HL-60 (cell line): ENCODE measurements around the gene EVI5.
"Not testable (repeated sequence)": the region's sequence is repeated elsewhere in the genome, so short reads cannot be mapped to it uniquely, and the experiment has no call there.

Experiments used
- GABPA ChIP-seq: IDR thresholded peaks from 2 replicates; pipeline ENCODE4 v1.6.1; 2012; ENCODE audit warnings: low read depth
- POLR2AphosphoS5 ChIP-seq: IDR thresholded peaks from 2 replicates; pipeline ENCODE4 v1.6.1; 2012; ENCODE audit warnings: low read depth
- SPI1 ChIP-seq: IDR thresholded peaks from 2 replicates; pipeline ENCODE4 v1.6.1; 2012; ENCODE audit warnings: low read depth, mild to moderate bottlenecking, borderline replicate concordance
- TF ChIP-seq, protein P1 (sequence below): IDR thresholded peaks from one replicate; pipeline ENCODE4 v1.5.1; 2011; ENCODE audit warnings: low read length, control low read depth, inconsistent platforms; ENCODE audit not compliant: insufficient read depth
- TF ChIP-seq, protein P2 (sequence below): IDR thresholded peaks from 2 replicates; pipeline ENCODE4 v1.6.1; 2012; ENCODE audit warnings: low read depth; ENCODE audit not compliant: insufficient replicate concordance

- TF ChIP-seq, protein P1, sequence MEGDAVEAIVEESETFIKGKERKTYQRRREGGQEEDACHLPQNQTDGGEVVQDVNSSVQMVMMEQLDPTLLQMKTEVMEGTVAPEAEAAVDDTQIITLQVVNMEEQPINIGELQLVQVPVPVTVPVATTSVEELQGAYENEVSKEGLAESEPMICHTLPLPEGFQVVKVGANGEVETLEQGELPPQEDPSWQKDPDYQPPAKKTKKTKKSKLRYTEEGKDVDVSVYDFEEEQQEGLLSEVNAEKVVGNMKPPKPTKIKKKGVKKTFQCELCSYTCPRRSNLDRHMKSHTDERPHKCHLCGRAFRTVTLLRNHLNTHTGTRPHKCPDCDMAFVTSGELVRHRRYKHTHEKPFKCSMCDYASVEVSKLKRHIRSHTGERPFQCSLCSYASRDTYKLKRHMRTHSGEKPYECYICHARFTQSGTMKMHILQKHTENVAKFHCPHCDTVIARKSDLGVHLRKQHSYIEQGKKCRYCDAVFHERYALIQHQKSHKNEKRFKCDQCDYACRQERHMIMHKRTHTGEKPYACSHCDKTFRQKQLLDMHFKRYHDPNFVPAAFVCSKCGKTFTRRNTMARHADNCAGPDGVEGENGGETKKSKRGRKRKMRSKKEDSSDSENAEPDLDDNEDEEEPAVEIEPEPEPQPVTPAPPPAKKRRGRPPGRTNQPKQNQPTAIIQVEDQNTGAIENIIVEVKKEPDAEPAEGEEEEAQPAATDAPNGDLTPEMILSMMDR, result not testable (repeated sequence)
- not testable (repeated sequence) for TF ChIP-seq GABPA, POLR2AphosphoS5, SPI1
- TF ChIP-seq, protein P2, sequence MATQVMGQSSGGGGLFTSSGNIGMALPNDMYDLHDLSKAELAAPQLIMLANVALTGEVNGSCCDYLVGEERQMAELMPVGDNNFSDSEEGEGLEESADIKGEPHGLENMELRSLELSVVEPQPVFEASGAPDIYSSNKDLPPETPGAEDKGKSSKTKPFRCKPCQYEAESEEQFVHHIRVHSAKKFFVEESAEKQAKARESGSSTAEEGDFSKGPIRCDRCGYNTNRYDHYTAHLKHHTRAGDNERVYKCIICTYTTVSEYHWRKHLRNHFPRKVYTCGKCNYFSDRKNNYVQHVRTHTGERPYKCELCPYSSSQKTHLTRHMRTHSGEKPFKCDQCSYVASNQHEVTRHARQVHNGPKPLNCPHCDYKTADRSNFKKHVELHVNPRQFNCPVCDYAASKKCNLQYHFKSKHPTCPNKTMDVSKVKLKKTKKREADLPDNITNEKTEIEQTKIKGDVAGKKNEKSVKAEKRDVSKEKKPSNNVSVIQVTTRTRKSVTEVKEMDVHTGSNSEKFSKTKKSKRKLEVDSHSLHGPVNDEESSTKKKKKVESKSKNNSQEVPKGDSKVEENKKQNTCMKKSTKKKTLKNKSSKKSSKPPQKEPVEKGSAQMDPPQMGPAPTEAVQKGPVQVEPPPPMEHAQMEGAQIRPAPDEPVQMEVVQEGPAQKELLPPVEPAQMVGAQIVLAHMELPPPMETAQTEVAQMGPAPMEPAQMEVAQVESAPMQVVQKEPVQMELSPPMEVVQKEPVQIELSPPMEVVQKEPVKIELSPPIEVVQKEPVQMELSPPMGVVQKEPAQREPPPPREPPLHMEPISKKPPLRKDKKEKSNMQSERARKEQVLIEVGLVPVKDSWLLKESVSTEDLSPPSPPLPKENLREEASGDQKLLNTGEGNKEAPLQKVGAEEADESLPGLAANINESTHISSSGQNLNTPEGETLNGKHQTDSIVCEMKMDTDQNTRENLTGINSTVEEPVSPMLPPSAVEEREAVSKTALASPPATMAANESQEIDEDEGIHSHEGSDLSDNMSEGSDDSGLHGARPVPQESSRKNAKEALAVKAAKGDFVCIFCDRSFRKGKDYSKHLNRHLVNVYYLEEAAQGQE, result not testable (repeated sequence)
Measured at GRCh38 chr1:92715476-92715951, 69.4 kb downstream of the EVI5 start.
